Astrocyte of the cerebellum (primary cell): ENCODE results near the gene TRIM72.
"Not testable (repeated sequence)": the region's sequence is repeated elsewhere in the genome, so short reads cannot be mapped to it uniquely, and the experiment has no call there.

ENCODE experiments used
- DNase-seq: peaks from one replicate; pipeline ENCODE4 v3.0.0-alpha.2; 2011; ENCODE audit warnings: low read depth
- H3K4me3 ChIP-seq: 2 replicates; pipeline ENCODE4 v1.5.1; 2011; ENCODE audit warnings: mild to moderate bottlenecking, low read depth, low read length, moderate library complexity
- CTCF ChIP-seq: IDR thresholded peaks from 2 replicates; pipeline ENCODE4 v1.5.1; 2012; ENCODE audit warnings: low read length, low read depth, moderate library complexity, mild to moderate bottlenecking; ENCODE audit errors: missing control alignments
- in situ Hi-C: cut with HindIII; loops from 2 replicates; pipeline ENCODE4 v1.10.0; 2017; ENCODE audit warnings: low sequenced_read_pairs

Gene TRIM72

GRCh38 chr16:31196324-31197088 lies 17.4 kb upstream of the TRIM72 start:
- DNase-seq = no peak
- TF ChIP-seq CTCF = no peak
- in situ Hi-C loops = loop anchor here (10.0 kb wide), 1 partner anchor 258 kb away; the partner anchor contains the start of gene ARMC5
- no peak overlapping the region for H3K4me3 ChIP-seq

- in situ Hi-C loops = loop anchor here (10.0 kb wide), 1 partner anchor 256 kb away; the partner anchor contains the start of gene ARMC5
- TF ChIP-seq CTCF = no peak
- DNase-seq = no peak
- no peak overlapping the region for H3K4me3 ChIP-seq
Observed at GRCh38 chr16:31198207-31198882, 15.6 kb upstream of the TRIM72 start.

- in situ Hi-C loops = loop anchor here (10.0 kb wide), 1 partner anchor 255 kb away; the partner anchor contains the start of gene ARMC5
- no peak for DNase-seq
- no peak overlapping the region for H3K4me3 ChIP-seq
- no peak for TF ChIP-seq CTCF
Observed at GRCh38 chr16:31199430-31200041, 14.4 kb upstream of the TRIM72 start.

GRCh38 chr16:31200111-31200510 lies 13.8 kb upstream of the TRIM72 start:
- in situ Hi-C loops, H3K4me3 ChIP-seq, DNase-seq: not testable (repeated sequence)

- no peak overlapping the region for H3K4me3 ChIP-seq
- no peak for DNase-seq
- TF ChIP-seq CTCF = peak; percentile 10
- in situ Hi-C loops = no loop called here
Observed at GRCh38 chr16:31200821-31201568, 12.9 kb upstream of the TRIM72 start.

- DNase-seq = no peak
- in situ Hi-C loops = no loop called here
- peak overlapping the region; percentile 54 for H3K4me3 ChIP-seq
- TF ChIP-seq CTCF = no peak
Observed at GRCh38 chr16:31201582-31202413, 12.1 kb upstream of the TRIM72 start.
